Thyroid gland (tissue), 4 donors: ENCODE results near the gene PTP4A1. TPM values are rescaled to one million over a fixed set of nuclear protein-coding genes. Genes with fewer than 3 reads are reported as not detected.

Experiments
- DNase-seq, 2 donors: peaks; one replicate each; pipeline ENCODE4 v3.0.0-alpha.2; 2019
- H3K27ac ChIP-seq, 3 donors: fragments of 200-600 bp; sonication (generic); 1 replicate in 2 of 3; 2 replicates in 1 of 3; pipeline ENCODE4 v1.5.1; 2016 to 2019; ENCODE audit warnings: mild to moderate bottlenecking in 1 of 3, moderate library complexity in 1 of 3
- H3K27me3 ChIP-seq: fragments of 200-600 bp; sonication (generic); one replicate; pipeline ENCODE4 v1.5.1; 2019
- H3K36me3 ChIP-seq, 2 donors: fragments of 200-600 bp; sonication (generic); one replicate each; pipeline ENCODE4 v1.5.1; 2016 to 2019
- H3K4me1 ChIP-seq, 2 donors: fragments of 200-600 bp; sonication (generic); one replicate each; pipeline ENCODE4 v1.5.1; 2017 to 2019
- H3K4me3 ChIP-seq, 3 donors: fragments of 200-600 bp; sonication (generic); replicated peaks in 1 of 3; 1 replicate in 2 of 3; 2 replicates in 1 of 3; pipeline ENCODE4 v1.5.1; 2016; ENCODE audit warnings: mild to moderate bottlenecking in 1 of 3
- H3K9me3 ChIP-seq: fragments of 200-600 bp; sonication (generic); one replicate; pipeline ENCODE4 v1.5.1; 2017
- CTCF ChIP-seq, 6 experiments: fragments of 200-600 bp in 3 of 6; fragments of 450-650 bp in 3 of 6; sonication (generic) in 3 of 6; IDR thresholded peaks; one replicate each; pipeline ENCODE4 v1.5.1; 2016 to 2019; ENCODE audit warnings: antibody characterized with exemption in 6 of 6, mild to moderate bottlenecking in 2 of 6, inconsistent platforms in 1 of 6, moderate library complexity in 1 of 6
- POLR2A ChIP-seq, 2 donors: fragments of 450-650 bp; IDR thresholded peaks; one replicate each; pipeline ENCODE4 v1.6.1; 2017; ENCODE audit warnings: antibody characterized with exemption in 2 of 2, mild to moderate bottlenecking in 2 of 2, moderate library complexity in 1 of 2
- WGBS, 2 donors: methylation state at CpG; one replicate each; pipeline ENCODE4 v1.1.5; 2017; 5-methylcytosine and 5-hydroxymethylcytosine counted together
- intact Hi-C: fragments of 100-400 bp; cut with DNase I; formaldehyde crosslinking; loops from one replicate; pipeline ENCODE4 v1.15.1; 2023
- small RNA-seq: library from RNA; depleted of rRNA; stranded (forward); fragments of <200 nt; gene quantifications from one replicate; pipeline ENCODE3, GENCODE V24; 2016
- total RNA-seq, 4 donors: library from RNA; depleted of rRNA; stranded (reverse); fragments of >200 nt; gene quantifications; one replicate each; pipeline ENCODE4 v1.2.3, GENCODE V29; 2016

PTP4A1 gene
- total RNA-seq, 4 donors from 2014 or later, result 28.3 to 56.8 (median 33.2) TPM

- Histone ChIP-seq H3K36me3 (no peaks in the 10 kb centered on the region), H3K9me3 (no peaks in the 10 kb centered on the region), H3K4me1 (no peaks in the 10 kb centered on the region), H3K27me3 (no peaks in the 10 kb centered on the region), H3K4me3 (no peak overlapping the region), H3K27ac (no peak overlapping the region)
- intact Hi-C loops, result no loop called here
- no peak for DNase-seq
- TF ChIP-seq CTCF (IDR thresholded peaks at IDR 0.05) (no peak), POLR2A (IDR thresholded peaks at IDR 0.05) (no peak)
- WGBS, 2 donors, result 88 to 100% methylated on average over 1 of the region's 1 CpG
Measured at GRCh38 chr6:63615590-63615989, 43.3 kb downstream of the PTP4A1 start.

Small RNA genes within 50 kb of the gene (small RNA-seq; reads per million reads assigned to genes)
- not detected for gene AL513043.1

Other genes with a start within 250 kb of the PTP4A1 start
- gene PHF3, start 63.3 kb downstream of the PTP4A1 start, total RNA-seq, result 100 to 1,000 TPM in 1 of 4 donors, 10 to 100 TPM in 3; 74.4 to 114 (median 89.6) TPM